ENCODE results near the gene IBTK.
"Not testable (repeated sequence)": the region's sequence is repeated elsewhere in the genome, so short reads cannot be mapped to it uniquely, and the experiment has no call there.

The IBTK gene

DNA sequence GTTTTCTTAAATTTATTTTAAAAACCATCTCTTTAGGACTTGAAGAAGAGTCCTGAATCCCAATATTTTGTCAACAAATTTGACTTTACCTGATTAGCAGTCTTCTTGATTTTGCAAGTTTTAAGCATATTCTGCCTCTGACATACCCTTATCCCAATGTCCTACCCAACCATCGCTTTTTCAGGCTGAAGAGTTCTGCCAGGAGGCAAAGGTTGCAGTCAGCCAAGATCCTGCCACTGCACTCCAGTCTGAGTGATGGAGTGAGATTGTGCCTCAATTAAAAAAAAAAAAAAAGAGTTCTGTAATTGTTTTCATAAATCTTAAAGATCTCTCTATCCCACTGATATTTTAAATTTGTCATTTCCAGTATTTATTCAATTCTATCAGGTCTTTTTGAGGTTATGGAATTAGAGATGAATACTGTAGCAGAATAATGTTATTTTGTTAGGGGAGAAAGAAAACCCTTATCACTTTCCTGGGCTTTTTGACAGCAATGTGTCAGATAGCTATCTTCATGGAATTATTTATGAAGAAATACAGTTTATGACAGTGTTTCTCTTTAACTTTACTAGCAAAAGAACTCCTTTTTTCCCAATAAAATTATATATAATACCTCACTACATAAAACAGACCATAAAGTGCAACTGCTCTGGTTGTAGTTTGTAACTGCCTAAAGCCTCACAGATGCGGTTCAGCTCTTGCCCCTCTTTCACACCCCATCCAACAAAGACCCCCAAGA lies 78.2 kb downstream of the IBTK start:
- no peaks in the 10 kb centered on the region for H3K9me3 ChIP-seq (ENCODE audit: control insufficient read depth, low read length)
- no peaks in the 10 kb centered on the region for H3K27me3 ChIP-seq (ENCODE audit: control insufficient read depth, insufficient read depth, low read length)
- no peak overlapping the region for H3K9ac ChIP-seq
- no peak overlapping the region for H3K4me2 ChIP-seq (ENCODE audit: low read length)
- H3K4me1 ChIP-seq: no peaks in the 10 kb centered on the region
- no peaks in the 10 kb centered on the region for H3K79me2 ChIP-seq
- H2AFZ ChIP-seq: no peak overlapping the region
- no peak overlapping the region for H3K27ac ChIP-seq
- TF ChIP-seq, protein P1, sequence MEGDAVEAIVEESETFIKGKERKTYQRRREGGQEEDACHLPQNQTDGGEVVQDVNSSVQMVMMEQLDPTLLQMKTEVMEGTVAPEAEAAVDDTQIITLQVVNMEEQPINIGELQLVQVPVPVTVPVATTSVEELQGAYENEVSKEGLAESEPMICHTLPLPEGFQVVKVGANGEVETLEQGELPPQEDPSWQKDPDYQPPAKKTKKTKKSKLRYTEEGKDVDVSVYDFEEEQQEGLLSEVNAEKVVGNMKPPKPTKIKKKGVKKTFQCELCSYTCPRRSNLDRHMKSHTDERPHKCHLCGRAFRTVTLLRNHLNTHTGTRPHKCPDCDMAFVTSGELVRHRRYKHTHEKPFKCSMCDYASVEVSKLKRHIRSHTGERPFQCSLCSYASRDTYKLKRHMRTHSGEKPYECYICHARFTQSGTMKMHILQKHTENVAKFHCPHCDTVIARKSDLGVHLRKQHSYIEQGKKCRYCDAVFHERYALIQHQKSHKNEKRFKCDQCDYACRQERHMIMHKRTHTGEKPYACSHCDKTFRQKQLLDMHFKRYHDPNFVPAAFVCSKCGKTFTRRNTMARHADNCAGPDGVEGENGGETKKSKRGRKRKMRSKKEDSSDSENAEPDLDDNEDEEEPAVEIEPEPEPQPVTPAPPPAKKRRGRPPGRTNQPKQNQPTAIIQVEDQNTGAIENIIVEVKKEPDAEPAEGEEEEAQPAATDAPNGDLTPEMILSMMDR (IDR thresholded peaks at IDR 0.05): no peak
- H3K36me3 ChIP-seq (ENCODE audit: control insufficient read depth, insufficient read depth, low read length): no peaks in the 10 kb centered on the region
- H3K4me3 ChIP-seq (ENCODE audit: low read depth, low read length): no peak overlapping the region

DNA sequence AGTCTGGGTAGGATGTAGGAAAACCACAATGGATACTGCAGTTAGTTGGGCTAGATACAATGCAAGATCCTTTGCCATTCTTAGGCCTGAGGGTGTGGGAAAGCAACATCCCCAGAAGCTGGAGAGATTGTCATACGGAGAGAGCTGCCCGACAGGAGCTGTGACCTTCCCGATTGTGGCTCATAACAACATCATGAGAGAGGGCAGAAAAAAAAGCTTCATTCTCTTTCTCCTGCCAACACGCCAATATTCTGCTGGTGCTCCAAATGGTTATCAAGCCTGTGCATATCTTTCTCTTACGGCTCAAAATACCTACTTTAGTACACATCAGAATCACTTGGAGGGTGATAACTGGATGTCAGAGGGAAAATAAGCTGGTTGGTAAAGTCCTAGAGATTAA lies 81.1 kb downstream of the IBTK start:
- no peak overlapping the region for H3K4me3 ChIP-seq (ENCODE audit: low read depth, low read length)
- no peaks in the 10 kb centered on the region for H3K79me2 ChIP-seq
- H3K36me3 ChIP-seq (ENCODE audit: control insufficient read depth, insufficient read depth, low read length): no peaks in the 10 kb centered on the region
- no peak overlapping the region for H3K27ac ChIP-seq
- H3K4me2 ChIP-seq (ENCODE audit: low read length): no peak overlapping the region
- no peaks in the 10 kb centered on the region for H3K4me1 ChIP-seq
- TF ChIP-seq, protein P1 (IDR thresholded peaks at IDR 0.05): no peak
- H3K27me3 ChIP-seq (ENCODE audit: control insufficient read depth, insufficient read depth, low read length): no peaks in the 10 kb centered on the region
- H2AFZ ChIP-seq: no peak overlapping the region
- no peak overlapping the region for H3K9ac ChIP-seq
- no peaks in the 10 kb centered on the region for H3K9me3 ChIP-seq (ENCODE audit: control insufficient read depth, low read length)

DNA sequence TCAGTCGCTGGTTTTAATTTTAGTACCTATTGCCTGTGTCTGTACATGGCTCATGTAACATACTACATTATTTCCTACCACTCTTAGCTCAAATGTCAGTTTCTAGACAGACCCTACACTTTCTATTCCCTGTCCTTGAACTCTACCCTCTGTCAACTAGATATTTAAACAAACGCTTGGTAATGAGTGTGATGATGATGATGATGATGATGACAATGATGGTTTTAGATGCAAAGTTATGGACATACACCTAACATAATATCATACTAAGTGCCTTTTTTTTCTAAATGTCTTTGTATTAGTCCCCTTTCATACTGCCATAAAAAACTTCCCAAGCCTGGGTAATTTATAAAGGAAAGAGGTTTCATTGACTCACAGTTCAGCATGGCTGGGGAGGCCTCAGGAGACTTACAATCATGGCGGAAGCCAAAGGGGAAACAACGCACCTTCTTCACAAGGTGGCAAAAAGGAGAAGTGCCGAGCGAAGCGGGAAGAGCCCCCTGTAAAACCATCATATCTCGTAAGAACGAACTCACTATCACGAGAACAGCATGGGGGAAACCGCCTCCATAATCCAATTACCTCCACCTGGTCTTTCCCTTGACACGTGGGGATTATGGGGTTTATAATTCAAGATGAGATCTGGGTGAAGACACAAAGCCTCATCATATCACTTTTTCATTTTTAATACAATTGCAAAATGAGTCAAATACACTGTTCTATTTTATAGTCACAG lies 87.1 kb downstream of the IBTK start:
- no peaks in the 10 kb centered on the region for H3K4me1 ChIP-seq

DNA sequence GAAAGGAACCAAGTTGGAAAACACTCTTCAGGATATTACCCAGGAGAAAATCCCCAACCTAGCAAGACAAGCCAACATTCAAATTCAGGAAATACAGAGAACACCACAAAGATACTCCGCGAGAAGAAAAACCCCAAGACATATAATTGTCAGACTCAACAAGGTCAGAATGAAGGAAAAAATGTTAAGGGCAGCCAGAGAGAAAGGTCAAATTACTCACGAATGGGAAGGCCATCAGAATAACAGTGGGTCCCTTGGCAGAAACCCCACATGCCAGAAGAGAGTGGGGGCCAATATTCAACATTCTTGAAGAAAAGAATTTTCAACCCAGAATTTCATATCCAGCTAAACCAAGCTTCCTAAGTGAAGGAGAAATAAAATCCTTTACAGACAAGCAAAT lies 94.8 kb downstream of the IBTK start:
- not testable (repeated sequence) for H3K79me2 ChIP-seq; H3K36me3 ChIP-seq (ENCODE audit: control insufficient read depth, insufficient read depth, low read length); H3K4me1 ChIP-seq; H3K27ac ChIP-seq; H2AFZ ChIP-seq; H3K27me3 ChIP-seq (ENCODE audit: control insufficient read depth, insufficient read depth, low read length); H3K9me3 ChIP-seq (ENCODE audit: control insufficient read depth, low read length); H3K4me3 ChIP-seq (ENCODE audit: low read depth, low read length); H3K4me2 ChIP-seq (ENCODE audit: low read length); H3K9ac ChIP-seq

More for the DNA sequence above, 87.1 kb downstream of the IBTK start:
- Histone ChIP-seq H3K9ac (no peak overlapping the region), H3K4me3 (ENCODE audit: low read depth, low read length) (no peak overlapping the region), H2AFZ (no peak overlapping the region), H3K27me3 (ENCODE audit: control insufficient read depth, insufficient read depth, low read length) (no peaks in the 10 kb centered on the region), H3K9me3 (ENCODE audit: control insufficient read depth, low read length) (no peaks in the 10 kb centered on the region), H3K36me3 (ENCODE audit: control insufficient read depth, insufficient read depth, low read length) (no peaks in the 10 kb centered on the region), H3K79me2 (no peaks in the 10 kb centered on the region), H3K27ac (no peak overlapping the region), H3K4me2 (ENCODE audit: low read length) (no peak overlapping the region)
- TF ChIP-seq, protein P1 (IDR thresholded peaks at IDR 0.05): no peak

DNA sequence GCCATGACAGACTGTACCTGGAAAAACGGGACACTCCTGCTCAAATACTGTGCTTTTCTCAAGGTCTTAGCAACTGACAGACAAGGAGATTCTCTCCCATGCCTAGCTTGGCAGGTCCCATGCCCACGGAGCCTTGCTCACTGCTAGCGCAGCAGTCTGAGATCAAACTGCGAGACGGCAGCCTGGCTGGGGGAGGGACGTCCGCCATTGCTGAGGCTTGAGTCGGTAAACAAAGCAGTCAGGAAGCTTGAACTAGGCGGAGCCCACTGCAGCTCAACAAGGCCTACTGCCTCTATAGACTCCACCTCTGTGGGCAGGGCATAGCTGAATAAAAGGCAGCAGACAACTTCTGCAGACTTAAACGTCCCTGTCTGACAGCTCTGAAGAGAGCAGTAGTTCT lies 96.4 kb downstream of the IBTK start:
- H3K4me2 ChIP-seq (ENCODE audit: low read length); H3K36me3 ChIP-seq (ENCODE audit: control insufficient read depth, insufficient read depth, low read length); H3K9me3 ChIP-seq (ENCODE audit: control insufficient read depth, low read length); H3K9ac ChIP-seq; H3K27me3 ChIP-seq (ENCODE audit: control insufficient read depth, insufficient read depth, low read length); H3K4me1 ChIP-seq; H3K79me2 ChIP-seq; H2AFZ ChIP-seq; H3K4me3 ChIP-seq (ENCODE audit: low read depth, low read length); H3K27ac ChIP-seq: not testable (repeated sequence)

All from parathyroid adenoma (tissue), 2 donors.